ENCODE data around the gene CABLES1.

DNA sequence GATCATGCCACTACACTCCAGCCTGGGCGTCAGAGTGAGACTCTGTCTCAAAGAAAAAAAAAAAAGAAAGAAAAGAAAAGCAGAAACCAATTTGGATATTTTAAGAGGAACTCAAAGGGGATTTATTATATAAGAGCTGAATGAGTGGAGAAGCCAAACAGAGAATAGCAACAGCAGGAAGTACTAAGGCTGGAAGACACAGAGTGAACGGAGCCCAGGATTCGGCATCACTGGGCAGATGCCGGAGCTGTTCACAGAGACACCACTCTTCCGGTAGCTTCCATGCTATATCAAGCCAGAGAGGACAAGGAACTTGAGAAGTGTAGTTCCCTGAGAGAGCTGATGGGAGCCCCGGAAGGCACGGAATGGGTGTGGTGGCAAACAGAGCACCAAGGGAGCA is 47.0 kb upstream of the CABLES1 start:
- TF ChIP-seq, protein P1, sequence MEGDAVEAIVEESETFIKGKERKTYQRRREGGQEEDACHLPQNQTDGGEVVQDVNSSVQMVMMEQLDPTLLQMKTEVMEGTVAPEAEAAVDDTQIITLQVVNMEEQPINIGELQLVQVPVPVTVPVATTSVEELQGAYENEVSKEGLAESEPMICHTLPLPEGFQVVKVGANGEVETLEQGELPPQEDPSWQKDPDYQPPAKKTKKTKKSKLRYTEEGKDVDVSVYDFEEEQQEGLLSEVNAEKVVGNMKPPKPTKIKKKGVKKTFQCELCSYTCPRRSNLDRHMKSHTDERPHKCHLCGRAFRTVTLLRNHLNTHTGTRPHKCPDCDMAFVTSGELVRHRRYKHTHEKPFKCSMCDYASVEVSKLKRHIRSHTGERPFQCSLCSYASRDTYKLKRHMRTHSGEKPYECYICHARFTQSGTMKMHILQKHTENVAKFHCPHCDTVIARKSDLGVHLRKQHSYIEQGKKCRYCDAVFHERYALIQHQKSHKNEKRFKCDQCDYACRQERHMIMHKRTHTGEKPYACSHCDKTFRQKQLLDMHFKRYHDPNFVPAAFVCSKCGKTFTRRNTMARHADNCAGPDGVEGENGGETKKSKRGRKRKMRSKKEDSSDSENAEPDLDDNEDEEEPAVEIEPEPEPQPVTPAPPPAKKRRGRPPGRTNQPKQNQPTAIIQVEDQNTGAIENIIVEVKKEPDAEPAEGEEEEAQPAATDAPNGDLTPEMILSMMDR (conservative IDR thresholded peaks at IDR 0.05; ENCODE audit: low read depth, low read length), result no peak
- TF ChIP-seq POLR2A (IDR thresholded peaks at IDR 0.05; ENCODE audit: low read depth, low read length), result no peak
